Skin epidermis (tissue), 12 donors: ENCODE measurements around the gene BTBD19.

ENCODE experiments used
- H3K27ac ChIP-seq, 21 experiments: fragments of 200-600 bp; sonication (generic) in 11 of 21; one replicate each; pipeline ENCODE4 v1.5.0; 2020; ENCODE audit warnings: mild to moderate bottlenecking in 3 of 21, inconsistent platforms in 2 of 21, moderate library complexity in 2 of 21
- H3K4me3 ChIP-seq, 7 experiments: fragments of 200-600 bp; sonication (generic) in 2 of 7; one replicate each; pipeline ENCODE4 v1.5.0; 2020; ENCODE audit warnings: inconsistent platforms in 2 of 7, mild to moderate bottlenecking in 2 of 7, moderate library complexity in 1 of 7

Gene BTBD19

DNA sequence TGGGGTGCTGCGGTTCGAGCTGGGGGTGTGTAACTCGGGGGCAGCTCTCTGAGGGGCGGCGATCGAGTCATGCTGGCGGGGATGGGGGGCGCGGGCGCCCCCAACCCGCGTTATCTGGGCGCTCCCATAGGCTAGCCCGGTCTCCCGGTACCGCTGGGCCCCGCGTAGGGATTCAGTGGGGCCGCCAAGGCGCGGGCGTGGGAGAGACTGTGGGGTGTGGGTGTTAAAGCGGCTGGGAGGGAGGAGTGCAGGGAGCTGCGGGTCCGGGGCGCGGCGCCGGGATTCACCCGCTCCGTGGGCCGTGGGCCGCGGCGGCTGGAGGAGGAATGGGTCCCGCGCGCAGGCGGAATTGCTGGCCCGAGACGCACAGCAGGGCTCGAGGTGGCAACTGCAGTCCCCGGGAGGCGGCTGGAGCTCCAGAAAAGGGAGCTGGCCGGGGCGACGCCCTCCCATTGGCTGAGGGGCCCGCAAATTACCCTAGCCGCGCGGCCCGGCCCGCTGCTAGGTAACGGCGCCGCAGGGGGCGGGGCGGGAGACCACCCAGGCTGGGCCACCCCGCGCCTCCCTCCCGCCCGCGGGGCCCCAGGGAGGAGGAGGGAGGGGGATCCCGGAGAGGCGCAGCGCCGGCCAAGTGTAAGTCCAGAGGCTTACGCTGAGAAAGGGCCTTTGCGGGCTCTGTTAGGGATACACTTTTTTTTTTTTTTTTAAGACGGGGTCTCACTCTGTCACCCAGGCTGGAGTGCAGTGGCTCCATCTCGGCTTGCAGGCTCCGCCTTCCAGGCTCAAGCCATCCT, 34.7 kb downstream of the BTBD19 start, which contains the start of gene PTCH2:
Gene PTCH2 (minus strand): TSS at position 392 of the 794 bp plus-strand sequence. CDS start 321 bp downstream, at position 71.
- Histone ChIP-seq H3K4me3 (peak within 1 kb of the TSS; percentile 20 to 50 (median 41)), H3K27ac (peak within 1 kb of the TSS in 15 of 21 experiments; percentile 8 to 88 (median 65))

- H3K27ac ChIP-seq = peak overlapping the region in 1 of 21 experiments; percentile 4
- H3K4me3 ChIP-seq = no peak overlapping the region
Measured at GRCh38 chr1:44846985-44847384, 38.7 kb downstream of the BTBD19 start.

- H3K4me3 ChIP-seq = no peak overlapping the region
- peak overlapping the region in 2 of 21 experiments; percentile 70 to 88 for H3K27ac ChIP-seq
Measured at GRCh38 chr1:44847845-44848244, 39.5 kb downstream of the BTBD19 start.

DNA sequence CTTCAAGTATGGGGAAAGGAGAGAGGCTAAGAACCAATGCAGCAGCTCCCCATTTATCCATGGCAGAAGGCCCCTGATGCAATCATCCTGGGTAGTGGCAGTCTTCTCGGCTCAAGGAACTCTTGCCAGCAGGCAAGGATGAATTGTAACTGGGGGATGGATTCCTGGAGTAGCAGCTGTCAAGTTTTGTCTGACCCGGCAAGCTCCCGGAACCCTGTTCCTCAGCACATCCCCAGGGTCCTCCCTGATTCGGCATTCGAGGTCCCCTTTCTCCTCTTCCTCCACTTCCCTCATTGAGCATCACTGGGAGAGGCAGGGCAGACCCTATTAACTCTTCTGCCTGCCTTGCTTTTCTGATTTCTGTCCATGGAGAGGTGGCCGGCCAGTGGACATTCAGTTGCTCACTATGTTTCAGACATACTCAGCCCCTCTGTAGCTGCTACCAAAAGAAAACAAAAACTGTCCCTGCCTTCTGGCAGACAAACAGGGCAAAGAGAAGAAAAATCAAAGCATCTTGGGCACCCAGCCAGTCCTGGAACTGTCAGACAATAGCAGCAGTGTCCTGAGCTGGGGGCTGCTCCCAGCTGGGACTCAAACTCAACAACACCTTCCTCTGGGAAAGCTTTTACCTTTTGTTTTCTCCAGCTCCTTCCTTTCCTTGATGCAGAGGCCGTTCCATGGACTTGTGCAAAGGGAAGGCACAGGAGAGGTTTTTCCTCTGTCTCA, 40.3 kb downstream of the BTBD19 start:
- Histone ChIP-seq H3K4me3 (no peak overlapping the region), H3K27ac (peak overlapping the region in 8 of 21 experiments; percentile 15 to 88 (median 38))

GRCh38 chr1:44849575-44850132, 41.3 kb downstream of the BTBD19 start:
- Histone ChIP-seq H3K4me3 (no peak overlapping the region), H3K27ac (peak overlapping the region in 8 of 21 experiments; percentile 15 to 88 (median 38))

DNA sequence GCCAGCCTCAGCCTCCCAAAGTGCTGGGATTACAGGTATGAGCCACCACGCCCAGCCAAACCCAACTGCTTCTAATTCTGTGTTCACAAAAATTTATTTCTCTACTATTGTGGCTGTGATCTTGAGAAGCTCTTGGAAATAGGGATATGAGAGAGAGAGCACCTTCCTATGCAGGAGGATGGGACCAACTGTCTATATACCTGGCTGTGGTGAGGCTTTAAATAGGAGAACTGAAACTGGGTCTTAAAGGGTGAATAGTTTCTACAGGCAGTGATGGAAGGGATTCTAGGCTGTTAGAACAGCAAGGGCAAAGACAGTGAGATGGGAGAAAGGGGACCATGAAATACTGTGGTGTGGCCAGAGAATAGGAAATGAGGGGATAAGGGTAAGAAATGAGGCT, 43.0 kb downstream of the BTBD19 start:
- Histone ChIP-seq H3K27ac (peak overlapping the region in 2 of 21 experiments; percentile 35 to 88), H3K4me3 (no peak overlapping the region)

DNA sequence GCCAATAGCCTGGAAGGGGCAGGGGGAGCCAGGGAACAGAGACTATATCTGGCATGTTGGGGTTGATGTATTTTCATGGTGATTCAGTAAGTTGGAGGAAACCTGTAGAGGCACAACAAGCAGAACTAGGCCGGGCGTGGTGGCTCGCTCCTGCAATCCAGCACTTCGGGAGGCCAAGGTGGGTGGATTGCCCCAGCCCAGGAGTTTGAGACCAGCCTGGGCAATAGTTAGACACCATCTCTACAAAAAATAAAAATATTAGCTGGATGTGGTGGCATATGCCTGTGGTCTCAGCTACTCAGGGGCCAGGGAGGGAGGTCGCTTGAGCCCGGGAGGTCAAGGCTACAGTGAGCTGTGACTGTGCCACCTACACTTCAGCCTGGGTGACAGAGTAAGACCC, 44.9 kb downstream of the BTBD19 start:
- no peak overlapping the region for H3K4me3 ChIP-seq

GRCh38 chr1:44854970-44855369, 46.6 kb downstream of the BTBD19 start:
- H3K27ac ChIP-seq = no peak overlapping the region
- no peak overlapping the region for H3K4me3 ChIP-seq

More for the DNA sequence above, 44.9 kb downstream of the BTBD19 start:
- H3K27ac ChIP-seq = no peak overlapping the region

DNA sequence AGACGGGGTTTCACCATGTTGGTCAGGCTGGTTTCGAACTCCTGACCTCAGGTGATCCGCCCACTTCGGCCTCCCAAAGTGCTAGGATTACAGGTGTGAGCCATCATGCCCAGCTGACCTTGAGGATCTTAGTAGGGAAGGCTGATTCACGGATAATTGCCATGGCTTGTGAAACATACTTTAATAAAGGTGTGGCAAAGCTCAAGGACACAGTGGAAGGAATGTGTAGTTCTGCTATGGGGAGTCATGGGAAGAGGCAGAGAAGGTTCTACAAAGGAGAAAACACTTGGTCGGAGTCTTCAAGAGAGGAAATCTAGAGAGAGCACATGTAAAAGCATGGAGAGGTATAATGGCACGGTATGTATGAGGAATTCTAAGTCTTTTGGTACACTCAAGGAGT, 47.4 kb downstream of the BTBD19 start:
- no peak overlapping the region for H3K4me3 ChIP-seq

DNA sequence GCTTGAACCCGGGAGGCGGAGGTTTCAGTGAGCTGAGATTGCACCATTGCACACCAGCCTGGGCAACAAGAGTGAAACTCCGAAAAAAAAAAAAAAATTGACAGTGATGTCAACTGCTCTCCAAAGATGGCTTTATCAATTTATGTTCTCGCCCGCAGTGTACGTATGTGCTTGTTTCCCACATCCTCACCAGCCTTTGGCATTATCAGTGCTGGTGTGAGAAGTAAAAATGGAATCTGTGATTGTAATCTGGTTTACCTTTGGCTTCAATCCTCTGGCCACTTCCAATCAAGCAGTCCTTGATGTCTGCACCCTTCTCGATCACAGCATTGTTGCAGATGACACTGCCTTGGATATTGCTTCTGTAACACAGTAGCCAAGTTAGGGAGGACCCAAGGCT, 49.1 kb downstream of the BTBD19 start:
- Histone ChIP-seq H3K4me3 (no peak overlapping the region), H3K27ac (no peak overlapping the region)

More for the DNA sequence above, 47.4 kb downstream of the BTBD19 start:
- no peak overlapping the region for H3K27ac ChIP-seq

DNA sequence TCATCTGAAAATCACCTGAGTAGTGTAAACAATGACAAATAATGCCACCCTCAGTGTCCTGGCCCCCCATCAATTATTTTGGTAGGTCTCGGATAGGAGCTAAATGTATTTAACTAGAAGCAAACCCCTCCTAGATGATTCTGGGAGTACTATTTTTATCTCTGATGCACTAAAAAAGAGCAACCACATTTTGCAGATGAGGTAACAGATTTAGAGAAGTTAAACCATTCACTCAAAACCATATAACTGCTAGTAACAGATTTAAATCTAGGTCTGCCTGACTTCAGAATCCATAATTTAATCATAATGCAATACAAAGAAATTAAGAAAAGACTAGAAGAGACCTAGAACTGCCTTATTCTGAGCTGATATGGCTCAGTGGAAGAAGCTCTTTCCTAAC, 52.0 kb downstream of the BTBD19 start:
- Histone ChIP-seq H3K27ac (peak overlapping the region in 5 of 21 experiments; percentile 10 to 76 (median 35)), H3K4me3 (no peak overlapping the region)

GRCh38 chr1:44860891-44861425, 52.6 kb downstream of the BTBD19 start:
- Histone ChIP-seq H3K4me3 (no peak overlapping the region), H3K27ac (peak overlapping the region in 7 of 21 experiments; percentile 4 to 76 (median 14))

- peak overlapping the region in 2 of 21 experiments; percentile 51 to 76 for H3K27ac ChIP-seq
- H3K4me3 ChIP-seq = no peak overlapping the region
Measured at GRCh38 chr1:44862829-44863401, 54.6 kb downstream of the BTBD19 start.
